ENCODE results near the gene FUOM.

GRCh38 chr10:133318494-133319127, 39.2 kb downstream of the FUOM start:
- TF ChIP-seq CTCF (IDR thresholded peaks at IDR 0.05) (peak; percentile 74), CREM (CRISPR knock-in tag; IDR thresholded peaks at IDR 0.05) (no peak), SMAD3 (CRISPR knock-in tag; IDR thresholded peaks at IDR 0.05; ENCODE audit: borderline replicate concordance) (no peak), ESRRA (CRISPR knock-in tag; IDR thresholded peaks at IDR 0.05; ENCODE audit: borderline replicate concordance) (no peak), OVOL2 (CRISPR knock-in tag; IDR thresholded peaks at IDR 0.05; ENCODE audit: borderline replicate concordance) (no peak), AFF4 (CRISPR knock-in tag; IDR thresholded peaks at IDR 0.05; ENCODE audit: borderline replicate concordance) (no peak), ATF6 (CRISPR knock-in tag; IDR thresholded peaks at IDR 0.05) (no peak), E2F4 (CRISPR knock-in tag; IDR thresholded peaks at IDR 0.05; ENCODE audit: borderline replicate concordance, low read depth) (no peak), FOXJ3 (CRISPR knock-in tag; IDR thresholded peaks at IDR 0.05; ENCODE audit: borderline replicate concordance) (no peak), USF2 (CRISPR knock-in tag; IDR thresholded peaks at IDR 0.05) (no peak)

Measured in WTC11 (cell line).